T-helper 2 cell treated with Interferon-gamma antibody and Interleukin-4, amounts not matched to agents 5 μg/mL and 100 μg/mL, for 36 hours (primary cell): ENCODE measurements around the gene OR6N1.

Source experiments
- DNase-seq: peaks from one replicate; pipeline ENCODE4 v3.0.0; 2021; ENCODE audit warnings: low spot score
- H3K27ac Mint-ChIP-seq: one replicate; pipeline ENCODE4 v1.8.0; 2021; ENCODE audit warnings: mild to moderate bottlenecking, mixed read lengths
- H3K27me3 Mint-ChIP-seq: one replicate; pipeline ENCODE4 v1.8.0; 2021; ENCODE audit warnings: low read depth, mixed read lengths
- H3K36me3 Mint-ChIP-seq: one replicate; pipeline ENCODE4 v1.8.0; 2021; ENCODE audit warnings: low read depth, mixed read lengths
- H3K4me1 Mint-ChIP-seq: one replicate; pipeline ENCODE4 v1.8.0; 2021; ENCODE audit warnings: low read depth, mixed read lengths
- H3K4me3 Mint-ChIP-seq: one replicate; pipeline ENCODE4 v1.8.0; 2022; ENCODE audit warnings: mild to moderate bottlenecking, moderate library complexity, mixed read lengths
- H3K9me3 Mint-ChIP-seq: one replicate; pipeline ENCODE4 v1.8.0; 2021; ENCODE audit warnings: mixed read lengths

Gene OR6N1

GRCh38 chr1:158801396-158801795 lies 29.4 kb upstream of the OR6N1 start:
- no peak overlapping the region for H3K4me3 Mint-ChIP-seq

GRCh38 chr1:158800526-158800925 lies 28.5 kb upstream of the OR6N1 start:
- Mint-ChIP-seq H3K4me3 (no peak overlapping the region), H3K27me3 (peaks cover 27% of the 10 kb centered on the region), H3K27ac (no peak overlapping the region), H3K9me3 (no peaks in the 10 kb centered on the region), H3K4me1 (no peaks in the 10 kb centered on the region), H3K36me3 (no peaks in the 10 kb centered on the region)
- DNase-seq, result no peak

More at GRCh38 chr1:158801396-158801795, 29.4 kb upstream of the OR6N1 start:
- Mint-ChIP-seq H3K27ac (no peak overlapping the region), H3K36me3 (no peaks in the 10 kb centered on the region), H3K4me1 (no peaks in the 10 kb centered on the region), H3K9me3 (no peaks in the 10 kb centered on the region), H3K27me3 (peaks cover 31% of the 10 kb centered on the region)
- DNase-seq, result no peak

- Mint-ChIP-seq H3K9me3 (no peaks in the 10 kb centered on the region), H3K27me3 (peaks cover 25% of the 10 kb centered on the region), H3K27ac (no peak overlapping the region), H3K4me1 (no peaks in the 10 kb centered on the region), H3K36me3 (no peaks in the 10 kb centered on the region), H3K4me3 (no peak overlapping the region)
- peak; percentile 22 for DNase-seq
Measured at GRCh38 chr1:158799689-158800088, 27.7 kb upstream of the OR6N1 start.

GRCh38 chr1:158798531-158798930 lies 26.5 kb upstream of the OR6N1 start:
- Mint-ChIP-seq H3K9me3 (no peaks in the 10 kb centered on the region), H3K4me3 (no peak overlapping the region), H3K36me3 (no peaks in the 10 kb centered on the region), H3K27me3 (peaks cover 20% of the 10 kb centered on the region), H3K27ac (no peak overlapping the region), H3K4me1 (no peaks in the 10 kb centered on the region)
- no peak for DNase-seq

- H3K9me3 Mint-ChIP-seq, result no peaks in the 10 kb centered on the region
- H3K36me3 Mint-ChIP-seq, result no peaks in the 10 kb centered on the region
- H3K4me1 Mint-ChIP-seq, result no peaks in the 10 kb centered on the region
- H3K4me3 Mint-ChIP-seq, result no peak overlapping the region
- peaks cover 15% of the 10 kb centered on the region for H3K27me3 Mint-ChIP-seq
- no peak for DNase-seq
- no peak overlapping the region for H3K27ac Mint-ChIP-seq
Measured at GRCh38 chr1:158794247-158794646, 22.3 kb upstream of the OR6N1 start.

- Mint-ChIP-seq H3K27me3 (peaks cover 19% of the 10 kb centered on the region), H3K4me1 (no peaks in the 10 kb centered on the region), H3K4me3 (no peak overlapping the region), H3K9me3 (no peaks in the 10 kb centered on the region), H3K27ac (no peak overlapping the region), H3K36me3 (no peaks in the 10 kb centered on the region)
- no peak for DNase-seq
Measured at GRCh38 chr1:158793604-158794003, 21.6 kb upstream of the OR6N1 start.

GRCh38 chr1:158781104-158781503 lies 9.1 kb upstream of the OR6N1 start, which contains the start of gene OR6N2:
OR6N2 (minus strand) TSS chr1:158781204; CDS start chr1:158777635, 3,569 bp downstream.
- Mint-ChIP-seq H3K4me1 (no peaks in the 10 kb centered on the region), H3K4me3 (no peak within 1 kb of the TSS), H3K27me3 (peaks cover 7% of the 10 kb centered on the region), H3K9me3 (no peaks in the 10 kb centered on the region), H3K27ac (no peak within 1 kb of the TSS), H3K36me3 (no peaks in the 10 kb centered on the region)
- no peak for DNase-seq

- no peak within 1 kb of the TSS for H3K4me3 Mint-ChIP-seq
- no peaks in the 10 kb centered on the region for H3K4me1 Mint-ChIP-seq
- H3K27me3 Mint-ChIP-seq, result no peaks in the 10 kb centered on the region
Measured at GRCh38 chr1:158754420-158754819, 17.6 kb downstream of the OR6N1 start, which contains the start of gene OR6K6. OR6K6 (plus strand) TSS chr1:158754720; CDS start chr1:158754888, 168 bp downstream.

GRCh38 chr1:158752155-158752712 lies 19.8 kb downstream of the OR6N1 start:
- H3K27ac Mint-ChIP-seq, result no peak overlapping the region
- no peaks in the 10 kb centered on the region for H3K36me3 Mint-ChIP-seq
- no peaks in the 10 kb centered on the region for H3K9me3 Mint-ChIP-seq
- peaks cover 8% of the 10 kb centered on the region for H3K27me3 Mint-ChIP-seq
- no peak overlapping the region for H3K4me3 Mint-ChIP-seq
- DNase-seq, result no peak
- H3K4me1 Mint-ChIP-seq, result no peaks in the 10 kb centered on the region

More at GRCh38 chr1:158754420-158754819, 17.6 kb downstream of the OR6N1 start, which contains the start of gene OR6K6:
- H3K27ac Mint-ChIP-seq, result no peak within 1 kb of the TSS
- no peaks in the 10 kb centered on the region for H3K36me3 Mint-ChIP-seq
- DNase-seq, result no peak
- no peaks in the 10 kb centered on the region for H3K9me3 Mint-ChIP-seq

- Mint-ChIP-seq H3K27ac (no peak overlapping the region), H3K36me3 (no peaks in the 10 kb centered on the region), H3K27me3 (peaks cover 24% of the 10 kb centered on the region), H3K9me3 (no peaks in the 10 kb centered on the region), H3K4me3 (no peak overlapping the region), H3K4me1 (no peaks in the 10 kb centered on the region)
- DNase-seq, result no peak
Measured at GRCh38 chr1:158735848-158736247, 36.1 kb downstream of the OR6N1 start.

GRCh38 chr1:158732524-158732923 lies 39.5 kb downstream of the OR6N1 start:
- H3K4me1 Mint-ChIP-seq, result no peaks in the 10 kb centered on the region
- H3K27ac Mint-ChIP-seq, result no peak overlapping the region
- H3K27me3 Mint-ChIP-seq, result peaks cover 21% of the 10 kb centered on the region
- no peak for DNase-seq
- H3K4me3 Mint-ChIP-seq, result no peak overlapping the region
- no peaks in the 10 kb centered on the region for H3K9me3 Mint-ChIP-seq
- no peaks in the 10 kb centered on the region for H3K36me3 Mint-ChIP-seq

- peaks cover 20% of the 10 kb centered on the region for H3K27me3 Mint-ChIP-seq
- no peaks in the 10 kb centered on the region for H3K4me1 Mint-ChIP-seq
- no peaks in the 10 kb centered on the region for H3K9me3 Mint-ChIP-seq
- no peak for DNase-seq
- H3K4me3 Mint-ChIP-seq, result no peak overlapping the region
- H3K27ac Mint-ChIP-seq, result no peak overlapping the region
- no peaks in the 10 kb centered on the region for H3K36me3 Mint-ChIP-seq
Measured at GRCh38 chr1:158731707-158732106, 40.3 kb downstream of the OR6N1 start.

- DNase-seq, result no peak
- no peaks in the 10 kb centered on the region for H3K36me3 Mint-ChIP-seq
- H3K27ac Mint-ChIP-seq, result no peak overlapping the region
- no peak overlapping the region for H3K4me3 Mint-ChIP-seq
- peaks cover 20% of the 10 kb centered on the region for H3K27me3 Mint-ChIP-seq
- no peaks in the 10 kb centered on the region for H3K9me3 Mint-ChIP-seq
- H3K4me1 Mint-ChIP-seq, result no peaks in the 10 kb centered on the region
Measured at GRCh38 chr1:158730453-158730852, 41.5 kb downstream of the OR6N1 start.

GRCh38 chr1:158728510-158729225 lies 43.3 kb downstream of the OR6N1 start:
- H3K36me3 Mint-ChIP-seq, result no peaks in the 10 kb centered on the region
- no peak overlapping the region for H3K27ac Mint-ChIP-seq
- no peak overlapping the region for H3K4me3 Mint-ChIP-seq
- H3K9me3 Mint-ChIP-seq, result no peaks in the 10 kb centered on the region
- H3K4me1 Mint-ChIP-seq, result no peaks in the 10 kb centered on the region
- DNase-seq, result no peak
- H3K27me3 Mint-ChIP-seq, result peaks cover 25% of the 10 kb centered on the region
